Adipocyte (in vitro differentiated cells): ENCODE measurements around the gene MLLT10.
"Not testable (repeated sequence)": the region's sequence is repeated elsewhere in the genome, so short reads cannot be mapped to it uniquely, and the experiment has no call there.

Source experiments
- DNase-seq: peaks from one replicate; pipeline ENCODE4 v3.0.0-alpha.2; 2015; ENCODE audit warnings: low read depth
- H3K27me3 ChIP-seq: replicated peaks from 2 replicates; pipeline ENCODE4 v1.7.0; 2013; ENCODE audit warnings: mild to moderate bottlenecking, low read length, moderate library complexity; ENCODE audit not compliant: control insufficient read depth, insufficient read depth
- H3K36me3 ChIP-seq: 2 replicates; pipeline ENCODE4 v1.7.0; 2013; ENCODE audit warnings: low read length, mild to moderate bottlenecking, moderate library complexity; ENCODE audit not compliant: control insufficient read depth, insufficient read depth, severe bottlenecking
- H3K4me1 ChIP-seq: 2 replicates; pipeline ENCODE4 v1.7.0; 2013; ENCODE audit warnings: mild to moderate bottlenecking, low read length, moderate library complexity; ENCODE audit not compliant: control insufficient read depth, insufficient read depth
- H3K4me3 ChIP-seq: 2 replicates; pipeline ENCODE4 v1.7.0; 2013; ENCODE audit warnings: mild to moderate bottlenecking, low read length, moderate library complexity
- H3K9ac ChIP-seq: 2 replicates; pipeline ENCODE4 v1.7.0; 2013; ENCODE audit warnings: mild to moderate bottlenecking, low read length, moderate library complexity
- H3K9me3 ChIP-seq: 2 replicates; pipeline ENCODE4 v1.7.0; 2013; ENCODE audit warnings: mild to moderate bottlenecking, low read length, moderate library complexity; ENCODE audit not compliant: control insufficient read depth

The MLLT10 gene

GRCh38 chr10:21534604-21535493 lies 817 bp downstream of the MLLT10 start:
- DNase-seq = peak; percentile 73
- H3K27me3 ChIP-seq = no peaks in the 10 kb centered on the region
- no peaks in the 10 kb centered on the region for H3K9me3 ChIP-seq
- peak overlapping the region; percentile 94 for H3K9ac ChIP-seq
- H3K36me3 ChIP-seq = peaks cover 19% of the 10 kb centered on the region
- H3K4me3 ChIP-seq = peak overlapping the region; percentile 85
- peaks cover 17% of the 10 kb centered on the region for H3K4me1 ChIP-seq

- Histone ChIP-seq H3K9me3 (no peaks in the 10 kb centered on the region), H3K27me3 (no peaks in the 10 kb centered on the region), H3K9ac (peak overlapping the region; percentile 84), H3K36me3 (peaks cover 25% of the 10 kb centered on the region), H3K4me1 (peaks cover 17% of the 10 kb centered on the region), H3K4me3 (peak overlapping the region; percentile 79)
- DNase-seq = no peak
Measured at GRCh38 chr10:21535494-21535965, 1.5 kb downstream of the MLLT10 start.

GRCh38 chr10:21535976-21536375 lies 1.9 kb downstream of the MLLT10 start:
- Histone ChIP-seq H3K4me1 (peaks cover 17% of the 10 kb centered on the region), H3K4me3 (peak overlapping the region; percentile 79), H3K9ac (peak overlapping the region; percentile 84), H3K36me3 (peaks cover 30% of the 10 kb centered on the region)
- DNase-seq, H3K9me3 ChIP-seq, H3K27me3 ChIP-seq: not testable (repeated sequence)

DNA sequence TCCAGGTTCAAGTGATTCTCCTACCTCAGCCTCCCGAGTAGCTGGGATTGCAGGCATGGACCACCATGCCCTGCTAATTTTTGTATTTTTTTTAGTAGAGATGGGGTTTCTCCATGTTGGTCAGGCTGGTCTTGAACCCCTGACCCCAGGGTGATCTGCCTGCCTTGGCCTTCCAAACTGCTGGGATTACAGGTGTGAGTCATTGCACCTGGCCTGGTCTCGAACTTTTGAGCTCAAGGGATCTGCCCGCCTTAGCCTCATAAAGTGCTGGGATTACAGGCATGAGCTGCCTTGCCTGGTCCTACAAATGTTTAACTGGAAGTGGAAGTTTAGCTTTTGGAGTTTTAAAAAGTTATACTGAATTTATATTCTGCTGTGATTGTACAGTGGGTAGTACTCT lies 2.8 kb downstream of the MLLT10 start:
- no peaks in the 10 kb centered on the region for H3K9me3 ChIP-seq
- no peaks in the 10 kb centered on the region for H3K27me3 ChIP-seq
- H3K9ac ChIP-seq = no peak overlapping the region
- no peak for DNase-seq
- H3K4me3 ChIP-seq = no peak overlapping the region
- H3K4me1 ChIP-seq = peaks cover 19% of the 10 kb centered on the region
- H3K36me3 ChIP-seq = peaks cover 39% of the 10 kb centered on the region

DNA sequence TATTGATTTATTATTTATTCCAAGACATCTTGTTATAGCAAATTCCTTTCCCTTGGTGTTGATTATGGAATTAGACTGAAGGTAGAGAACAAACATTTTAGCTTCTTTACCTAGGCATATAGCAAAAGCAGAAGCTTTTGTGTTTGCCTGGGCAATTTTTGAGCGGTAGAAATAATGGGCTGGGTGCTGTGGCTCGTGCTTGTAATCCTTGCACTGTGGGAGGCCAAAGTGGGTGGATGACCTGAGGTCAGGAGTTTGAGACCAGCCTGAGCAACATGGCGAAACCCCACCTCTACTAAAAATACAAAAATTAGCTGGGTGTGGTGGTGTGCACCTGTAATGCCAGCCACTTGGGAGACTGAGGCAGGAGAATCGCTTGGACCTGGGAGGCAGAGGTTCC lies 6.7 kb downstream of the MLLT10 start:
- not testable (repeated sequence) for H3K4me3 ChIP-seq, H3K9me3 ChIP-seq, H3K9ac ChIP-seq, H3K27me3 ChIP-seq, H3K4me1 ChIP-seq, DNase-seq
- H3K36me3 ChIP-seq = peaks cover 76% of the 10 kb centered on the region

GRCh38 chr10:21547246-21547645 lies 13.2 kb downstream of the MLLT10 start:
- H3K4me3 ChIP-seq = no peak overlapping the region
- no peak for DNase-seq
- no peaks in the 10 kb centered on the region for H3K9me3 ChIP-seq
- no peak overlapping the region for H3K9ac ChIP-seq
- peaks cover 90% of the 10 kb centered on the region for H3K36me3 ChIP-seq
- peaks cover 6% of the 10 kb centered on the region for H3K4me1 ChIP-seq
- no peaks in the 10 kb centered on the region for H3K27me3 ChIP-seq

GRCh38 chr10:21552638-21553037 lies 18.6 kb downstream of the MLLT10 start:
- Histone ChIP-seq H3K36me3 (peaks cover 85% of the 10 kb centered on the region), H3K9me3 (no peaks in the 10 kb centered on the region), H3K4me3 (no peak overlapping the region), H3K4me1 (peaks cover 6% of the 10 kb centered on the region), H3K9ac (no peak overlapping the region), H3K27me3 (no peaks in the 10 kb centered on the region)
- no peak for DNase-seq

DNA sequence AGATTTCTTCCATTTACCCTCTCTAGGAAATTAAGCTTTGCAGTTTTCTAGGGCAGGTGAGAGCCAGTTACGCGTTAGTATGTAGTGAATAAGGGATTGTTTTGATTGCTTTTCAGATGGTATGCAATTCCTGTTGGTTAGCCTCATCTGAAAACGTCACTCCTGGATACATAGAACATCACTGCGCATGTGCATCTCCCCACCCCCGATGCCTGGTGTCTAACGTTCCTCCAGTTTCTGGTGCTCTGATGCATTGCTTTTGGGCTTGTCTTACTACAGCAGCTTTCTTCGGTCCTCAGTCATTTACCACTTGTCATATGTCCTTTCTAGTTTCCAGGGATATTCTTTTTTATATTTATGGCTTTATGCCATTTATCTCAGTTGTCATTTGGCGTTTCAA lies 22.5 kb downstream of the MLLT10 start:
- Histone ChIP-seq H3K4me3 (no peak overlapping the region), H3K9me3 (no peaks in the 10 kb centered on the region), H3K4me1 (no peaks in the 10 kb centered on the region), H3K27me3 (no peaks in the 10 kb centered on the region), H3K36me3 (peaks cover 81% of the 10 kb centered on the region), H3K9ac (no peak overlapping the region)
- DNase-seq = no peak

DNA sequence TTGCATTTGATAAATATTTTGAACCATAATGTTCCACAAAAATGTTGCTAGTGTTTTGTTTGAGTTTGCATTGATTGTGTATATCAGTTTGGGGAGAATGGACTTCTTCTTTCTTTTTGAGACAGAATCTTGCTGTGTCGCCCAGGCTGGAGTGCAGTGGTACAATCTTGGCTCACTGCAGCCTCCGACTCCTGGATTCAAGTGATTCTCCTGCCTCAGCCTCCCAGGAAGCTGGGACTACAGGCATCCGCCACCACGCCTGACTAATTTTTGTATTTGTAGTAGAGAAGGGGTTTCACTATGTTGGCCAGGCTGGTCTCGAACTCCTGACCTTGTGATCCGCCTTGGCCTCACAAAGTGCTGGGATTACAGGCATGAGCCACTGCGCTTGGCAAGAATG lies 25.0 kb downstream of the MLLT10 start:
- not testable (repeated sequence) for H3K4me3 ChIP-seq
- peaks cover 57% of the 10 kb centered on the region for H3K36me3 ChIP-seq

GRCh38 chr10:21570761-21571521 lies 36.9 kb downstream of the MLLT10 start:
- H3K9ac ChIP-seq = no peak overlapping the region
- H3K4me3 ChIP-seq = no peak overlapping the region
- H3K36me3 ChIP-seq = peaks cover 7% of the 10 kb centered on the region
- no peaks in the 10 kb centered on the region for H3K9me3 ChIP-seq
- peaks cover 24% of the 10 kb centered on the region for H3K4me1 ChIP-seq
- H3K27me3 ChIP-seq = no peaks in the 10 kb centered on the region
- no peak for DNase-seq

More for the DNA sequence above, 25.0 kb downstream of the MLLT10 start:
- not testable (repeated sequence) for H3K9ac ChIP-seq, H3K4me1 ChIP-seq, H3K27me3 ChIP-seq, H3K9me3 ChIP-seq, DNase-seq

GRCh38 chr10:21572578-21572977 lies 38.5 kb downstream of the MLLT10 start:
- peak overlapping the region; percentile 9 for H3K9ac ChIP-seq
- H3K4me3 ChIP-seq = no peak overlapping the region
- peaks cover 24% of the 10 kb centered on the region for H3K4me1 ChIP-seq
- DNase-seq = peak; percentile 65
- no peaks in the 10 kb centered on the region for H3K27me3 ChIP-seq
- peaks cover 9% of the 10 kb centered on the region for H3K36me3 ChIP-seq
- no peaks in the 10 kb centered on the region for H3K9me3 ChIP-seq
